Non-pigmented ciliary epithelial cell (primary cell): Measurements from ENCODE around the gene PSD.

Source experiments
- DNase-seq: peaks from one replicate; pipeline ENCODE4 v3.0.0-alpha.2; 2010; ENCODE audit warnings: low read depth

The PSD gene

DNA sequence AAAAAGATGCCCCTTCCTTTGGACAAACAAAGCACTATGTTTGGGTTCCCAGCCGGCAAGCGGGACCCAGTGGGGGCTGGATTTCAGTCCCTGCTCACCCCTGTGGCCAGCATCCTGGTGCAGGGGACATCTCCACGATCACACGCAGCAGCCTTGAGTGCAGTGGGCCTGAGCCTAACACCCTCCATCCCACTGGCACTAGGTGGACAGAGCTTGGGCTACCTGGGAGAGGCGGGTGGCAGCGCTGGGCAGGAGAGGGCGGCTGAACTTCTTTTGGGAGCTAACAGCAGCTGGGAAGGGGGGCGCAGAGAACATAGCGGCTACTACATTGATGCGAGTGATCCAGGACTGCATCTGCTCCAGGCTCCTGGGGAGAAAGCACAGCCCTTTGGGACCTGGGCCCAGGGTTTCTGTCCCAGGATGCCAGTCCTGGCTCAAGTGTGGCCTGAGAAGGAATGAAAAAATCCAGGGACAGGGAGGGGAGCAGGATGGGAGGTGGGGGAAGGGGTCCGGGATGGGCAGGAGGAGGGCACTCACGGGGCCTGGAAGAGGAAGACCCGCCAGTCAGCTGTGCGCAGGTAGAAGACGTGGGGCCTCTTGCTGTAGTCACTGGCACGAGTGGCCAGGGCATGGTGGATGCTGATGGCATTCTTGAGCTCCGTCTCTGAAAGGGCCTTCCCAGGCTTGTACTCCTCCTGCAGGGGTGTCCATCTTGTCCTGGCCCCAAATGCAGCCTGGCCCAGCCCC lies 14.1 kb downstream of the PSD start:
- DNase-seq = no peak

DNA sequence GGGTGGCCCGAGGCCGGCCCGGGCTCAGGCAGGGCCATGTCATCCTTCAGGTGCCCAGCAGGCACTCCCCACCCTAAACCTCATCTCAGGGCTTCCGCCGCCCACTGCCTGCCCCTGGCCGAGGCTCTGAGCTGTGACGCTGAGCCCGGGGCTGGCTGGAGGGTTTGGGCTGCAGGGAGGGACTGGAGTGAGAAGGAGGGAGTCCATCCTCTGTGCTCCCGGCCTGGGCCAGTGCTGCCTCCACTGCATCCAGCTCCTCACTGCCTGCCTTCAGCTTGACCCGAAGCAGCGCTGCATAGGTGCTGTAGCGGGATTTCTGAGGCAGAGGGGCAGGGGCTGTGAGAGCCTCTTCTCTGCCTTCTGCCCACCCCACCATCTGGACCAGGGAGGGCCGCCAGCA lies 15.5 kb downstream of the PSD start:
- DNase-seq = no peak

DNA sequence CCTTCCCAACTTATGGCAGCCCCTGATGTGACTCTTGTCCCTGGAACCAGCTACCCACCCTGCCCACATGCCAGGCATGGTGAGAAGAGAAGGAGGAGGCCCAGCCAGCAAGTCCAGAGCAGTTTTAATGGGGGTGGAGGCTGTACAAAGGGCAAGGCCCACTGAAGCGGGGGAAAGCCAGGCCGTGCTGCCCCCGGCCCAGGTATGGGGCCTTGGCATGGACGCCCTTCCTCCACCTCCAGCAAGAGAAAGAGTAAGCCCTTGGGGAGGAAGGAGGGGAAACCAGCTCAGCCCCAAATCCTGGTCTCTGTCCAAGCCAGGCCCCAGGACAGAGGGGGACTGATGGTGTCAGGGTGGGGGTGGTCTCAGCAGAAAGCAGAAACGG lies 16.1 kb downstream of the PSD start:
- DNase-seq = no peak

DNA sequence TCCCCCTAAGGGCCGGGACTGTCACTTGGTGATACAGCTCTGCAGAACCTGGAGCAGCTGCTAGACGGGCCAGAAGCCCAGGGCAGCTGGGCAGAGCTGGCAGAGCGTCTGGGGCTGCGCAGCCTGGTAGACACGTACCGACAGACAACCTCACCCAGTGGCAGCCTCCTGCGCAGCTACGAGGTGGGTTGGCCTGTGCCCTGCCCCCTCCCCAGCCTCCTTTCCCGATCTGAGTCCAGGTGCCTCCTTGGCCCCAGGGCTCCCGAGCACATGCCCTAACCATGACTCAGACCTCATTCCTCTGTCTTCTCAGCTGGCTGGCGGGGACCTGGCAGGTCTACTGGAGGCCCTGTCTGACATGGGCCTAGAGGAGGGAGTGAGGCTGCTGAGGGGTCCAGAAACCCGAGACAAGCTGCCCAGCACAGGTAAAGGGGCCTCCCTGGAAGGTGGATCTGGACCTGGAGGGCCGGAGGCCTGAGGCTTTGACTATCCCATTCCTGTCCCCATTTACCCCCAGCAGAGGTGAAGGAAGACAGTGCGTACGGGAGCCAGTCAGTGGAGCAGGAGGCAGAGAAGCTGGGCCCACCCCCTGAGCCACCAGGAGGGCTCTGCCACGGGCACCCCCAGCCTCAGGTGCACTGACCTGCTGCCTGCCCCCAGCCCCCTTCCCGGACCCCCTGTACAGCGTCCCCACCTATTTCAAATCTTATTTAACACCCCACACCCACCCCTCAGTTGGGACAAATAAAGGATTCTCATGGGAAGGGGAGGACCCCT lies 16.7 kb downstream of the PSD start:
- no peak for DNase-seq

- DNase-seq = no peak
Measured at GRCh38 chr10:102401342-102401654, 17.3 kb downstream of the PSD start.

DNA sequence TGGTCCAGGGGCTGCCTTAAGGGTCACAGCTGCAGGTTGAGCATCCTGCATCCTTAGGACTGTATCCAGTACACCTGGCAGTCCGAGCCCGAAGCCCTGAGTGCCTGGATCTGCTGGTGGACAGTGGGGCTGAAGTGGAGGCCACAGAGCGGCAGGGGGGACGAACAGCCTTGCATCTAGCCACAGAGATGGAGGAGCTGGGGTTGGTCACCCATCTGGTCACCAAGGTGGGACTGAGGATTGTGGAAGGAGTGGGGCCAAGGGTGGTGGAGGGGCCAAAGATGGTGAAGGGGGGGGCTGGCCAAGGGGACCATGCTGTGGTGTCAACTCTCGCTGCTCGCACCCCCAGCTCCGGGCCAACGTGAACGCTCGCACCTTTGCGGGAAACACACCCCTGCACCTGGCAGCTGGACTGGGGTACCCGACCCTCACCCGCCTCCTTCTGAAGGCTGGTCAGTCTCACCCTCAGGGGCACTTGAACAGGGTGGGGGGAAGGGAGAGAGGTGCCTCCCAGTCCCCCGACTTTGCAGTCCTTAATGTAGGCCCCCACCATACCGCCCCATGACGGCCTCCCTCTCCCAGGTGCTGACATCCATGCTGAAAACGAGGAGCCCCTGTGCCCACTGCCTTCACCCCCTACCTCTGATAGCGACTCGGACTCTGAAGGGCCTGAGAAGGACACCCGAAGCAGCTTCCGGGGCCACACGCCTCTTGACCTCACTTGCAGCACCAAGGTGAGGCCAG lies 17.8 kb downstream of the PSD start:
- no peak for DNase-seq

DNA sequence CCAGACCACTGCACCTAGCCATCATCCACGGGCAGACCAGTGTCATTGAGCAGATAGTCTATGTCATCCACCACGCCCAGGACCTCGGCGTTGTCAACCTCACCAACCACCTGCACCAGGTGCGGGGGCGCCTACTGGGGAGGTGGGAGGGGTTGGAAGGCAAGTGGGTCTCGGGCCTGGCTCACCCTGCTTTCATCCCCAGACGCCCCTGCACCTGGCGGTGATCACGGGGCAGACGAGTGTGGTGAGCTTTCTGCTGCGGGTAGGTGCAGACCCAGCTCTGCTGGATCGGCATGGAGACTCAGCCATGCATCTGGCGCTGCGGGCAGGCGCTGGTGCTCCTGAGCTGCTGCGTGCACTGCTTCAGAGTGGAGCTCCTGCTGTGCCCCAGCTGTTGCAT lies 18.5 kb downstream of the PSD start:
- DNase-seq = no peak

- no peak for DNase-seq
Measured at GRCh38 chr10:102399217-102400021, 19.2 kb downstream of the PSD start.

DNA sequence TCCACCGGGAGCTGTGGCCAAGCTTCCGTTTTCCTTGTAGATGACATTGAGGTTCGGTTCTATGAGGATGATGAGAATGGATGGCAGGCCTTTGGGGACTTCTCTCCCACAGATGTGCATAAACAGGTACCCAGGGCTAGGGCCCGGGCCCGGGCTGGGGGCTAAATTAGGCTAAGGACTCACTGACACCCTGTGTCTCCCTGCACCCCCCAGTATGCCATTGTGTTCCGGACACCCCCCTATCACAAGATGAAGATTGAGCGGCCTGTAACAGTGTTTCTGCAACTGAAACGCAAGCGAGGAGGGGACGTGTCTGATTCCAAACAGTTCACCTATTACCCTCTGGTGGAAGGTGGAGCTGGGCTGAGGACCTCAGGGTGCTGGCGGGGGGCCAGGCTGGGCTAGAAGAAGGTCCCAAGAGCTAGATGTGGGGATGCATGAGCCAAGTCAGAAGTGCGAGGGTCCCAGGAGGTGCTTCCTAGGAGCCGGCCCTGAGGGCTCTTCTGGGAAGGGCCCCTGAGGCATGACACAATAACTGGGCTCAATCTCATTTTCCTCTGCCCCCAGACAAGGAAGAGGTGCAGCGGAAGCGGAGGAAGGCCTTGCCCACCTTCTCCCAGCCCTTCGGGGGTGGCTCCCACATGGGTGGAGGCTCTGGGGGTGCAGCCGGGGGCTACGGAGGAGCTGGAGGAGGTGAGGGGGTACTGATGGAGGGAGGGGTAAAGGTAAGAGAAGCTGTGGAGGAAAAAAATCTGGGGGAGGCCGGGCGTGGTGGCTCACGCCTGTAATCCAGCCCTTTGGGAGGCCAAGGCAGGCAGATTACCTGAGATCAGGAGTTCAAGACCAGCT lies 20.2 kb downstream of the PSD start:
- DNase-seq = no peak

DNA sequence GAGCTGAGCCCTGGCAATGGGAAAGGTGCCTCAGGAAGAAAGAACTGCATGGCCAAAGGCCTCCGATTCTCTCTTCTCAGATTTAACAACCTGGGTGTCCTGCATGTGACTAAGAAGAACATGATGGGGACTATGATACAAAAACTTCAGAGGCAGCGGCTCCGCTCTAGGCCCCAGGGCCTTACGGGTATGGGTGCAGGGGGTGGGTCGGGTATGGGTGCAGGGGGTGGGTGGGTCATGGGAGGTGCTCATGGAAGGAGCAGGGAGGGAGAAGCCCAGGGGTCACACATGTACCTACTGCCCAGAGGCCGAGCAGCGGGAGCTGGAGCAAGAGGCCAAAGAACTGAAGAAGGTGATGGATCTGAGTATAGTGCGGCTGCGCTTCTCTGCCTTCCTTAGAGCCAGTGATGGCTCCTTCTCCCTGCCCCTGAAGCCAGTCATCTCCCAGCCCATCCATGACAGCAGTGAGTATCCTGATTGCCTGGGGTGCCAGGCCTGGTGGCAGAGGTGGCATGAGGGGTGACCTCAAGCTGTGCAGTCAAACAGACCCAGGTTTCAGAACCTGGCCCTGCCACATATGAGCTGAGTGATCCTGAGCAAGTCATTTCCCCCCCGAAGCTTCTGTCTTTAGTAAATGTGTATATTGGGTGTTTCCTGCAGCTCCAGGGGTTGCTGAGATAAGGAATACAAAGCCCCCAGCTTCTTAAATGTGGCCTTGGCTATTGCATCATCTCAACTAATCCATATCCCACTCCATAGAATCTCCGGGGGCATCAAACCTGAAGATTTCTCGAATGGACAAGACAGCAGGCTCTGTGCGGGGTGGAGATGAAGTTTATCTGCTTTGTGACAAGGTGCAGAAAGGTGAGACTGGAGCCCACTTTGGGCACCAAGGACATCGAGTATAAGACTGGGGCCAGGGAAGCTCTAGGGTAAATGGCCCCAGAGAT lies 21.1 kb downstream of the PSD start:
- DNase-seq = no peak

- no peak for DNase-seq
Measured at GRCh38 chr10:102396730-102397151, 21.8 kb downstream of the PSD start.

GRCh38 chr10:102396317-102396650 lies 22.3 kb downstream of the PSD start:
- no peak for DNase-seq

- no peak for DNase-seq
Measured at GRCh38 chr10:102395400-102396316, 22.9 kb downstream of the PSD start, which contains the start of gene NFKB2. TSS of gene NFKB2 (plus strand) at chr10:102395705. CDS start at chr10:102395960, 255 bp downstream.

- DNase-seq = no peak
Measured at GRCh38 chr10:102394801-102395399, 23.7 kb downstream of the PSD start.

DNA sequence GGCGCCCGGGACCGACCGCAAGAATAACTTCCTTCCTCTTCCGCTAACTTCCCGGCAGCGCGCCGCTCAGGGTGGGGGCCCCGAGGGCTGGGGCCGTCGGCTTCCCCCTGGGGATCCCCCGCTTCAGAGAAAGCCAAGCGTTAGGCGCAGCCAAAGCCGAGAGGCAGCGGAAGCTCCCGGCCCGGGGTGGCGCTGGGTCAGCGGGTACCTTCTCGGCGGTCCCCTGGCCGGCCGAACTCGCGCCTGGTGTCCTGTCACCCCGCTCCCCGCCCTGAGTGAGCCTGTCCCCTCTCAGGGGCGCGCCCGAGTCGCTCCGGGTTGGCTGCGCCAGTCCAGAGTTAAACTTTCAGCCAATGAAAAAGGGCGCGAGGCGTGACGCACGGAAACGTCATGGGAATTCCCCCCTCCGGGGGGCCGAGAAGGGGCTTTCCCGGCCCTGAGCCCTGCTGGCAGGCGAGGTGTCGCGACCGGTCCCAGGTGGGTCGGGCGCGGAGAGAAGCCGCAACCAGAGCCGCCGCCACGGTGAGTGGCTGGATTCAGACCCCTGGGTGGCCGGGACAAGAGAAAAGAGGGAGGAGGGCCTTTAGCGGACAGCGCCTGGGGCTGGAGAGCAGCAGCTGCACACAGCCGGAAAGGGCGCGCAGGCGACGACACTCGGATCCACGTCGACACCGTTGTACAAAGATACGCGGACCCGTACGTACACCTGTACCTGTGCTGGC lies 24.3 kb downstream of the PSD start:
- DNase-seq = peak; percentile 67

- DNase-seq = no peak
Measured at GRCh38 chr10:102393411-102394078, 25.0 kb downstream of the PSD start.

- DNase-seq = no peak
Measured at GRCh38 chr10:102392306-102392705, 26.3 kb downstream of the PSD start.
